Tongue (tissue), 2 donors: Measurements from ENCODE around the gene PTPA. TPM values are rescaled to one million over a fixed set of nuclear protein-coding genes. Genes with fewer than 3 reads are reported as not detected.
"Not testable (repeated sequence)": the region's sequence is repeated elsewhere in the genome, so short reads cannot be mapped to it uniquely, and the experiment has no call there.

Experiments used
- DNase-seq: peaks from one replicate; pipeline ENCODE4 v3.0.0-alpha.2; 2015
- total RNA-seq: library from RNA; depleted of rRNA; stranded (reverse); fragments of >200 nt; gene quantifications from one replicate; pipeline ENCODE4 v1.2.3, GENCODE V29; 2014

PTPA gene
- total RNA-seq, 1 donor from 2014 or later: 92.3 TPM

DNA sequence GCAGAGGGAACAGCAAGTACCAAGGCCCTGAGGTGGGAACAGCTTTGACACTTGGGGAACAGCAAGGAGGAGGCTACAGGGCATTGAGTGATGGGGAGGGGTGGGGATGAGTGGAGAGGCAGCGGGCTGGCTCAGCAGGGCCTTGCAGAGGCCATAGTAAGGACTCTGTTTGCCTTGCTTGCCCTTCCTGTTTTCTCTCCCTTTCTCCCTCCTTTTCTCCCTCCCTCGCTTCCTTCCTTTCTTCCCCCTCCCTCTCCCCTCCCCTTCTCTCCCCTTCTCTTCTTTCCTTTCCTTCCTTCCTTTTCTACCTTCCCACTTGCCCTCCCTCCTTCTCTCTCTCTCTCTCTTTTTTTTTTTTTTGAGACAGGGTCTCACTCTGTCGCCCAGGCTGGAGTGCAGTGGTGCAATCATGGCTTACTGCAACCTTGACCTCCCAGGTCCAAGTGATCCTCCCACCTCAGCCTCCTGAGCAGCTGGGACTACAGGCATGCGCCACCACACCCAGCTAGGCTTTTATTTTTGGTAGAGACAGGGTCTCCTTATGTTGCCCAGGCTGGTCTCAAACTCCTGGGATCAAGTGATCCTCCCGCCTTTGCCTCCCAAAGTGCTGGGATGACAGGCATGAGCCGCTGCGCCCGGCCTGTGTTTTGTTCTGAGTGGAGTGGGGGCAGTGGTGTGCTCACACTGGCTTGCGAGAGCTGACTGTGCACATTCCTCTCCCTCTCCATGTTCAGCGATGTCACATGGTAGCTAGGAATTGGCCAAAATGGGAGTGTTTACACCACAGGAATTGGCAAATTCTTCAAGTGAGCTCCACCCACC, 49.7 kb downstream of the PTPA start:
- no peak for DNase-seq

DNA sequence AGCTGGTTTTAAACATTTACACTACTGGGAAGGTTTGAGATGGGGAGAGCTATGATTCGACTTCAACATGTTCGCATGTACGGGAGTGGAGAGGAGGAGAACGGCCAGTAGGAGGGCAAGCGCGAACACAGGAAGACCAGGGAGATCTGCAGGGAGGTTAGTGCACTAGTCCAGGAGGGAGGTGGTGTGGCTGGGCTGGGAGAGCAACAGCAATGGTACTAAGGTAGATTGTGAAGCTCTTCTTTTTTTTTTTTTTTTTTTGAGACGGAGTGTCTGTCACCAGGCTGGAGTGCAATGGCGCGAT, 50.3 kb downstream of the PTPA start:
- DNase-seq: no peak

DNA sequence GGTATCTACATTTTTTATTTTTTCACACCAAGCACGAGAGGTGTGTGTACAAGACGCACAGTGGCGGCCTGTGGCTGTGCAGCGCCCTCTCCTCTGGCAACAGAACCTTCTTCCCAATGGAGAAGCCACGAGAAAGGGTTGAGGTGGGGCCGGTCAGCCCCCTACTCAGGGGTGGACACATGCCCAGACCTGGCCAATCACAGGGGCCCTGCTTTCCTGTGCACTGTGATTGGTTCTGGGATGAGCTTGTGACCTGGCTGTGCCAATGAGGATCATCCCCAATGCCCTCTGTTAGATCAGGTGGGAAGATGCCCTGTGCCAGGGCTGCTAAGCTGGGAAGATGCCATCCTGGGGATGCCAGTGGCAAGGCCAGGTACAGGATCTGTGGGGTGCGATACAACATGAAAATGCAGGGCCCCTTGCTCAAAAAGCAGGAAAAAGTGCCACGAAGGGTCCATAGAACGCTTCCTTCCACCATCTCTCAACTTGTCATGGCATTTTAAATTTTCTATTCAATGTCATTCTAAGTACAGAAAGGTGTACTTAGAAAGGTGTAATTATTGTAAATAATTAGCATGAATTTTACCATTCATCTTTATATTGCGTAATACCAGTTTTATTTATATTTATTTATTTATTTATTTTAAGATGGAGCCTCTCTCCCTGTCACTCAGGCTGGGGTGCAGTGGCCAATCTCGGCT, 51.4 kb downstream of the PTPA start:
- no peak for DNase-seq

DNA sequence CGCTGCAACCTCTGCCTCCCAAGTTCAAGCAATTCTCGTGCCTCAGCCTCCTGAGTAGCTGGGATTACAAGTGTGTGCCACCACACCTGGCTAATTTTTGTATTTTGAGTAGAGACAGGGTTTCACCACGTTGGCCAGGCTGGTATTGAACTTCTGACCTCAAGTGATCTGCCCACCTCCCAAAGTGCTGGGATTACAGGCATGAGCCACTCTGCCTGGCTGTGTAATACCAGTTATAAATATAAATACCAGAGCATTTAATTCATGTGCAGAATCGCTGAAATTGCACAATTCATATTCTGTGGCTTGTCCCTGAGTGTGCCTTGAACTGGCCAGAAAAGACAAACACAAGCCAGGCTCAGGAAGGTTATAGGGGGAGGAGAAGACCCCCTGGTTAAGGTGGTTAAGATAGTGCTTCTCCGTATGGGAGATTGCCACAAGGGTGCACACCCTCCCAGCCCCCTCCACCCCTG, 52.0 kb downstream of the PTPA start:
- DNase-seq: not testable (repeated sequence)

DNA sequence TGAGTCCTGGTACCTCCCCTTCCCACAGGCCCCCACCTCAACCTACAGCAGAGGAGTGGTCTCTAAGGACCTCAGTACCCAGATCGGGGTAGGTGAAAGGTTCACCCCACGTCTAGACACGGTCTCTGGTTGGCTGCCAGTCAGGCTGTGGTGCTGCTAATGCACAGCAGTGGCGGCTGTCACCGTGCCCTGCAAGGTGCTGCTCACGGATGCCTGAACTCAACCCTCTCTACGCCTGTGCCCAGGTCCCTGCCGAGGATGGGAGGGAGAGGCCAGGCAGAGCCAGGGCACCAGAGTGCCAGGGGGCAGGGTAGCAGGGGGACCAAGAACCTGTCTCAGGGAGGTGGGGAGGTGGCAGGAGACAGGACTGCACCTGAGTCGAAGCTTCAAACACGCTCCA, 52.5 kb downstream of the PTPA start:
- no peak for DNase-seq

DNA sequence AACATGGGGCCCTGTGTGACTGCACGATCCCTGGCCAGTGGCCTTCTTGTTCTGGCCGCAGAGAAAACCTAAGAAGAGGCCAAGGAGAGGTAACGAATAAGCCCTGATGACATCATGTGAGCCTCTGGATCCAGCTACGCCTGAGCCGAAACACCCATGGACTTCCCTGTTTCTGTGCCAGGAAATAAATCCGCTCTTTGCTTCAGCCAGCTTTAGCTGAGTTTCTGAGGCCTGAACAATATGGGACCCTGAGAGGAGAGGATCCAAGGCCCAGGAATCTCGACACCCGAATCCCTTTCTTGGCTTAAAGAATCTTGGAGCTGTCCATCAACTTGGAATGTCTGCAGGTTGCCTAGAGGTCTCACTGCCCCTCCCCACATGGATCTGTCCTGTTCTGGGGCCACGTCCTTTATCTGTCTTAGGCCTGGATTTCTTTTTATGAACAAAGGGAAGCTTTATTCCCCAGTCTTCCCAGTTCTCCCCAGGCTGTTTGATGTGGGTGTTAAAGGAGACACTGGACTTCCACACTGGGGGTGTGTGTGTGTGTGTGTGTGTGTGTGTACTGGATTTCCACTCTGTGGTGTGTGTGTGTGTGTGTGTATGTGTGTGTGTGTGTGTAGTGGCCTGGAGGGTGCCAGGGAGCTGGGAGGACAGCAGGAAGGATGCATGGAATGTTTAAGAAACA, 53.2 kb downstream of the PTPA start:
- peak; percentile 95 for DNase-seq

DNA sequence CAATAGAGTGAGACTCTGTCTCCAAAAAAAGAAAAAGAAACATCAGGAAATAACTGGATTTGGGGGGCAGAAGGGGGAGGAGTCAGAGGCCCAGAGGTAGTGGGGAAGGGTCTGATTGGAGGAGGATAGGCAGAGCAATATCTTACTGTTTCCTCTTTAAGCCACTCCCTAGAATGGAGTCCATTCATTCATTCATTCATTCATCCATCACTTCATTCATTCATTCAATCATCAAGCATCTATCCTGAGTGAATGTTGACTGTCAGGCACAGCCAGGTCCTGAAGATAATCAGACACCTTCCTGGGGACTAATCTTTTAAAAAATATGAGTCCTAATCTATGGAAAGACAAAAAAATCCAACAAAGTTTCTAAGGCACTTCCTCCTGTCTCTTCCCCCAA, 54.0 kb downstream of the PTPA start:
- DNase-seq: no peak

DNA sequence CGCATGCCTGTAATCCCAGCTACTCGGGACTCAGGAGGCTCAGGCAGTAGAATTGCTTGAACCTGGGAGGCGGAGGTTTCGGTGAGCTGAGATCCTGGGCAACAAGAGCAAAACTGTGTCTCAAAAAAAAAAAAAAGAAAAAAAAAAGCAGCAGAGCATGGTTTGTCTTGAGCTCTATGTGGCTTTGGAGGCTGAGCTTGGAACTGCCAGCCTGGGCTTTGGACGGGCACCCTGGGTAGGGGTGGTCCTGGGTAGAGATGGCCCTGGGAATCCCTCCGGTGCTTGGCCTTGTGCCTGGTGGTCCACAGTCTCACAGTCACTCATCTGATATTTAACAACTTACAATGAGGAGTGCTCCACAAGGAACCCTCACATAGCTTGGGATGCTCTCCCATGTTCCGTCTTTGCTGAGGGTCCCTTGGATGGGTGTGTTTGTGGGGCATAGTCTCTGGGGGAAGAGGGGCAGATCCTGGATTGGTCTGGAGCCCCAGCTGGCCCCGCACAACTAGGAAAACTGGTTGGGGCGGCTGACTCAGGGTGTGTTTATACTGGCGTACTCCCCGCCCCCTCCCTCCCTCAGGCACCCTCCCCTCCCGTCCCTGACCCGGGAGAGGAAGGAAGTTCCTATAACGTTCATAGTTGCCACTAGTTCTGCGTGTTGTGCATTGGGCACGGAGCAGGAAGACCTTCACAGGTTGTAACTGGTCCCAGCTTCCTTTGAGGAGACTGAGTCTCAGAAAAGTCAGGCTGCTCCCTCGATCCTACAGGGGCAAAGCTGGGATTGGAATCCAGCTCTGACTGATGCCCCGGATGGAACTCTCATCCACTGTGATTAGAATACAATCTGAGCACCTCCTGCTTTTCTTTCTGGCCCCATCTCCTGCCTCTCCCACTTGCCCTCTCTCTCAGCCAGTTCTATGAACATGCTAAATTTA, 55.7 kb downstream of the PTPA start:
- peak; percentile 80 for DNase-seq

DNA sequence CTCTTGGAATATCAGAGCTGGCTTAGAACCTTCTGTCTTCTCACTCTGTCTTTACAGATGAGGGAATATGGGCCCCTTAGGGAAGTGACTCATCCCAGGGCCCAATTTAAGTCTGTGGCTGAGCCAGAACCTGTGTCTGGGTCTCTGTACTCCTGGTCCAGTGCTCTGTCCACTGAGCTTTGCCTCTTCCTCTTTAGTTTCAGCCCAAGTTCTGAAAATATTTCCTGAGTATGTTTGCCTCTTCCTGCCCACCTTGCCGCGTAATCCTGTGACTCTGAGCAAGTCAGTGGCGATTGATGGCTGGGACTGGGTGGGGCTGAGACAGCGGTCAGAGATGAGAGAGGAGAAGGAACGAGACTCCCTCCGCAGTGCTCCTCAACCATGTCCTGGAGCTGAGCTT, 59.0 kb downstream of the PTPA start:
- DNase-seq: no peak

DNA sequence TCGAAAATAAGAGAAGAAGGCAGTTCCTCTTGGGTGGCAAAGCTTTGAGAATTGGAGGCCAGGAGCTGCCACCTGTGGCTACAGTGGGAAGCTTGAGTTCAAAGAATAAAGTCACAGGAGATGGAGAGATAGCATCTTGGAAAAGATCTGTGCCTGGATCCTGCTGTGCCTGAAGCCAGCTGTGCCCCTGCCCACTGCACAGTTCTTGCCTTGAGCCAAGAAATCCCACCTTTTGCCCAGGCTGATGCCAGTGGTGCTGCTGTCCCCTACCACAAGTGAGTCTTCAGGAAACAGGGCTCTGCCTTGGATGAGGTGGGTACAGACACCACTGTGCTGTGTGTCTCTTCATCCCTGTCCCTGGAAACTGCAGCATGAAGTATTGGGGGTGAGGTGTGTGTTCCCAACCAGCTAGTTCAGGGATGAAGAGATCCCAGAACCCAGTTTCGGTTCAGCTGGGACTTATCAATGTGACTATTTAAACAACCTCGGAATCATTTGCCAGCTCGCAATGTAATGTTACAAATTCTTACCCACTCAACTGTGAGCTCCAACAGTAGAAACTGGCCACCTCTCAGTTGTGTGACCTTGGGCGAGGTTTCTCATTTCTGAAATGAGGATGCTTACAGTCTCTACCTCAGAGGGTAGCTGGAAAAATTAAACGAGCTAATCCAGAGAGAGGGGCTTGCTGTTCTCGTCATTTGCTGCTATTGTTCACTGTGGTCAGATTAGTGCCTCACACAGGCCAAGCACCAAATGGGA, 61.0 kb downstream of the PTPA start:
- DNase-seq: no peak

DNA sequence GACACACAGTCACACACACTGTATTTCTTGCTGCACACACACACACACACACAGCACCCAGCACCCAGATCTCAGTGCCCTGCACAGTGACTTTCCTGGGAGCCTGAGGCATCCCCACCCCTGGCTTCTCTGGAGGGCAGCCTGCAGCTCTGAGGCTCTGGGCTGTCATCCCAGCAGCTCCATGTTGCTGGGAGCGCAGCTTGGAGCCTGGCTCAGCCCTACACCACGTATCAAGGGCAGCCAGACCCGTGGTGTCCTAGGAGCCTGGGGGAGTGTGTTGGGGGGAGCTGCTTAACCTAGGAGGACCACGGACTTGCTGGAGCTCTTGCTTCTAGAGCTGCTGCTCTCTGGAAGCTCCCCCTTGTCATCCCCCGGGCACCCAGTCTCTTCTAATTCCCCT, 61.6 kb downstream of the PTPA start:
- no peak for DNase-seq

DNA sequence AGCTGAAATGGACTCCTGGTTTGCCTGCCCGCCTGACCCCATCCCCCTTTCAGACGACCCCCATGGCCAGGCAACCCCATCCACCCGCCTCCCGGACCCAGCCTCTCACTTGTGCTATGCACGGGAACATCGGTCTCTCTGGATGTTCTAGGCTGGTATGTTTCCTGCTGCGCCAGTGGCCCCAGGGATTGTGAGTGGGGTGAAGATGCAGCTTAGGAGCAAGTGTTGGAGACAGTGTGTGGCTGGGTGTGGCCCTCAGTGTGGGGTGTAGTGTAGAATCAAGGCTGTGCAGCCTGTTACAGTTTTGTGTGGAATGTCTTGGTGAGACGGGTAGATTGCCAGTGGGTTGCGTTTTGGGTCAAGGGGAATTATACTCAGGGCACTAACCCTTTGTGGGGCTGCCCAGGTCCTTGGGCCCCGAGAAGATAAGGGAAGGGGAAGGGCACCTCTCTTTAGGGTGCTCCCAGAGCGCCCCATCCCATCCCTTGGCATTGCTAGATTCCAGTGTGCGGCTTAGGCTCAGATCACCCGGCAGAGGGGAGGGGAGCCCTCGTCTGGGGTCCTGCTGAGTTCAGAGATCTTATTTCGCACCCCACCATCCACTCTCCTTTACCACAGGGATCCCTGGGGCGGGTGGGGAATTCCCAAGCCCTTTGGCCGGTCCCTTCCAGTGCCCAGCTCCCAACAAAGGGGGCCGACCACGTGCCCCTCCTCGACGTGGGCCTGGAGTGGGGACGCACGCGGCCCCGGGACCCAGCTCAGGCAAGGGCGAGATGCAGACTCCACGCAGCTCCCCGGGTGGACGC, 62.3 kb downstream of the PTPA start:
- DNase-seq: no peak

DNA sequence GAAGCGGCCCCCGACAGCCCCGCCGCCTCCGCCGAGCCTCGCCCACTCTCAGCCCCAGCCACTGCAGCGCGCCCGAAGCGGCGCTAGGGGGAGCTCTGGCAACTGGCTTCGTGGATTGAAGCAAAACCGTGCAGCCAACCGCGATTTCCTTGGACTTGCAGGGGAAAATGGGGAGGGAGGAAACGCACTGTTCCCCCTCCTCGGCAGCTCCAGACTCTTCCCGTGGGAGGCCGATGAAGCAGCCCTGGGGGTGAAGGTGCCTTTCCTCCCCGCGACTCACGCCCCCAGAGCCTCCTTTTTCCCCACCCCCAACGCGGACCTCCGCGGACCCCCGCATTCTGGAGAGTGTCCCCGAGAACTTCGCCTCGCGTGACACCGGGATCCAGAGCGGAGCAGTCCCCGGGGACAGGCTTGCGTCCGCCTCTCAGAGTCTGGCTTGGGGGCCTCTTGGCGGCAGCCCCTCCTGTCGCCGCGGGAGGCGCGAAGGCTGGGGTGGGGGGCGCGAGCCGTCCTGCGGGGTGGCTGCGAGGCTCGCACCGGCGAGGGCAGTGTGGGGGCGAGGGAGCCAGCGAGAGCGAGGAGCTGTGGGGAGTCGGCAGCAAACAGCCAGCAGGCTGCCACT, 63.0 kb downstream of the PTPA start:
- peak; percentile 96 for DNase-seq

DNA sequence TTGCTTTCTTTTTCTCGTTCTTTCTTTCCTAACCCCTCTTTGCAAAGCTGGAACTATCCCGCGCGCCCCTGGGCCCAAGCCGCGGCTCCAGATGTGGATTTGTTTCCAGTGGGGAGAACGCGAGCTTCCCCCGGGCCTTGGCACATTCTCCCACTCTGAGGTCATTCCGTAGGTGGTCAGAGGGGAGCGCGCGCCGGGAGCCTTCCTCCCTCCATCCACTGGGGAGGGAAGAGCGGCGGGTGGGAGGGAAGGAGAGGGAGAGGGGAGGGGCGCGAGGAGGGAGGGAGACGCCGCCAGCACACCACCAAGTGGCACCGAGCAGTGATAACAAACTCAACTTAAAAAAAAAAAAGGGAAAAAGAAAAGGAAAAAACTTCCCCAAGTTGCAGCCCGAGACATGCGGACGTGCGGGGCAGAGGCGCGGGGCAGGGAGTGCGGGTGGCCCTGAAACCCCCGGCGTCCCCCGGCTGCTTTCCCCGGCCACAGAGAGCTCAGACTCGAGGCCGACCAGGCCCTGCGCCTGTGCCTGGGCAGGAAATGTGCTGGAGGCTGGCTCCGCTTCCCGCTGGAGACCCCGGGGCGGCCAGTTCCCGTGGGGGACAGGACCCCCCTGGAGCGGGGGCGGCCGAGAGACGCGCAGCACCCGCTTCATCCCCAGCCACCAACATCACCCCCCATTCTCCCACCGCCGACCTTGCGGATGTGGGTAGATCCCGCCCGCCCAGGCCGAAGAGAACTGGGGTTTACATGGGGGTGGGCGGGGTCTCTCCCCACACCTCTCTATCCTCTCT, 63.7 kb downstream of the PTPA start:
- DNase-seq: peak; percentile 91

DNA sequence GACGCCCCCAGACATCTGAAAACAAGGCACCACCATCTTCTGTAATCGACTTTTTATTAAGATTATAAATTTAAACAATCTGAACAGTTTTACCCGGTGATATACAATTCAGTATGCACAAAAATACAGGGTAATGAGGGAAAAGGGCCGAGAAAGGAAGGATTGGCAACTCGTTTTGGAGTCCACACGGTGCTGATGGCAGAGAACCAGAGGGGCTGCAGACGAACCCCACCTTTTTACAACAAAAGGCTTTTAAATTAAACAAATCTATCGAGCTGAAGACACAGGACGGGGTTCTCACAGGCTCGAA, 64.3 kb downstream of the PTPA start:
- DNase-seq: no peak

DNA sequence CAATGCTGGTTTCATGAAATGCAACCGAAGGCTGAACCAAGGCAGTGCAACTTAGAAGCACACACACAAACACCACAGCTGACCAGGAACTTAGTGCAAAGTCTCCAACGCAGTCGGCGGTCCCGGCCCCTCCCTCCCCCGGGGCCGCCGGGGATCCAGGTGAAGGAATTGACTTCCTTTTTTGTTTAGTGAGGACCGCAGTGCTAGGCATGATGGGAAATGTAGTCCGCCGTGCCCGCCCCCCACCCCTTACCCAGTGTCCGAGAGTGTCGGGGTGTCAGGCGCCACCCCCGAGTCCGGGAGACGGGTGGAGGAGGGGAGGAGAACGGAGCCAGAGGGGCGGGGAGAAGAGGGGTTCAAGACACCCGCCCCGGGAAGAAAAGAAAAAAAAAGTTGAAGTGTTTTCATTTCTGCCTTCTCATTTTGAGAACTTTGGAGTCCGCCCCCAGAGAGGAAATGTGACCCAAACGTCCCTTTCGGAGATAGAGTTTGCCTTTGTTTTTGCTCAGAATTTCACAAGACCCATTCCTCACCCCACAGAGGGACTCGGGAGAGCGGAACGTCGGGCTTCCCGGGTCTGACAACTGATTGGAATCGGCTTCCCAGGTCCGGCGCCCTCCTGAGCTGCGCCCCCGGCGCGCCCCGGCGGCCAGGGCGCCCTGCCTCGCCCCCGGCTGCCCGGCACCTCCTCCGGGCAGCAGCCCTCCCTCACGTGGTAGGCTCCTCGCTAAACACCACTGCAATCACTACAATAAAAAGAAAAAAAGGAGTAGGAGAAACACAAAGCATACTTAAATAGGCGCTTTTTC, 64.8 kb downstream of the PTPA start:
- peak; percentile 94 for DNase-seq

DNA sequence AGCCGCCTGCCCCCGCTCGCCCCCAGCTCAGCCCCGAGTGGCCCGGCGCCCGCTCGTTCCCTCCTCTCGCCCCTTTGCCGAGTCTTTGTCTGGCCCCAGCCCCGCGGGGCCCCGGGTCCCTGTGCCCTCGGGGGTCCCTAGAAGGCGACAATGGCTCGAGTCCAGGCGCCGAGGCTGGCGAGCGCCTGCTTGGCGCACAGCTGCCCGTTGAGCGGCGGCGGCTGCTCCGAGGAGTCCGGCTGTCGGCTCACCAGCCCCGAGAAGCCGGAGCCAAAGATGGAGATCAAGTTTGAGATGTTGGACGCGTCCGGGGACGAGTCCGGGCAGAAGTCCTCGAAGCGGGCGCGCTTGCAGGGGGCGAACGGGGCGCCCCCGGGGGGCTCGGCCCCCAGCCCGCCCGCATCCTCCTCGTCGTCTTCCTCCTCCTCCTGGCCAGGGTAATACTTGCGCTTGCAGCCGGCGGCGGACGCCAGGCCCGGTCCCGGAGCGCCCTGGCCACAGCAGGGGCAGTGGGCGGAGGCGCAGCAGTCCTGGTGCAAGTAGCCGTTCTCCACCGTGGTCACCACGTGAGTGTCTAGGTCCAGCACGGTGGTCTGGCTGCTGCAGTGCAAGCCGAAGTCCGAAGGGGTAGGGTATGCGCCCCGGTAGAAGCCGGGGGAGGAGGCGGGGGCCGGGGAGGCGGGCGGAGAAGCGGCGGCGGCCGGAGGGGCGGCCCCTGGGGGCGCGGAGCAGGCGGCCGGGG, 65.7 kb downstream of the PTPA start:
- DNase-seq: peak; percentile 58

DNA sequence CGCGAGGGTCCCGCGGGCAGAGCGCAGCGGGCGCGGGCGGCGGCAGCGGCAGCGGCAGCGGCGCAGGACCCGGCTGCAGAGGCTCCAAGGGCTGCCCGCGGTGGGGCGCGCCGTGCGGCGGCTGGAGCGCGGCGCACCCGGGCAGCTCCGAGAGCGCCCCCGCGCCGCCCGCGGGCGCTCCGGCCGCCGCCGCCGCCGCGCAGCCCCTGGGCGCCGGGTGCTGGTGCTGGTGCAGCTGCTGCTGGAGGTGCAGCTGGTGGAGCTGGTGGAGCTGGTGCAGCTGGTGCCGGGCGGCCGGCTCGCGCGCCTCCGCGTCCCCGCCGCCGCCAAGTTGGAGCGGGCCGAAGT, 66.2 kb downstream of the PTPA start:
- DNase-seq: no peak
